Measurements from ENCODE around the gene EIF4A2.
A peak's percentile ranks its signal among the peaks of the same experiment; 100 is the strongest.
"Not testable (repeated sequence)": the region's sequence is repeated elsewhere in the genome, so short reads cannot be mapped to it uniquely, and the experiment has no call there.

The EIF4A2 gene

DNA sequence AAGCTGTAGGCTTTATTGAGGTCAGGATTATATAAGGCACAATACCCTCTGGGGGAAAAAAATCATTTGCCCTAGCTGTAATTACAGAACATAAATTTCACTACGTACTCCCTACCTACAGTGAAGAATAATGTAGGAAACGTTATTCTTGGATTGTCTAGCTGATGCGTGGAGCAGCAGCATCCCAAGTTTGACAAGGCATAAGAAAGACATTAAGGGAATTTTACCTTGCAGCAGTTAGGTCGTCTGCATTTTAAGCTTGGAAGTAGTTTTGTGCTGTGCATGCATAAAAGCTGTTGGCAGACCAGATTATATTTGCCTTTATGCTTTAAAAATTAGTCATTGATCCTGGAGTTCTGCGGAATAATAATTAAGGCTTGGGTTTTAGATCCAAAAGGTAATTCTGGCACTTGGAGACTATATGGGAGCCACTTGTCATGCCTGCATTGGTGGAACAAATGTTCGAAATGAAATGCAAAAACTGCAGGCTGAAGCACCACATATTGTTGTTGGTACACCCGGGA lies 2.2 kb downstream of the EIF4A2 start:
- no peak for DNase-seq

GRCh38 chr3:186786922-186787321 lies 3.5 kb downstream of the EIF4A2 start:
- no peak for DNase-seq

GRCh38 chr3:186787642-186788481 lies 4.5 kb downstream of the EIF4A2 start:
- no peak for DNase-seq

DNA sequence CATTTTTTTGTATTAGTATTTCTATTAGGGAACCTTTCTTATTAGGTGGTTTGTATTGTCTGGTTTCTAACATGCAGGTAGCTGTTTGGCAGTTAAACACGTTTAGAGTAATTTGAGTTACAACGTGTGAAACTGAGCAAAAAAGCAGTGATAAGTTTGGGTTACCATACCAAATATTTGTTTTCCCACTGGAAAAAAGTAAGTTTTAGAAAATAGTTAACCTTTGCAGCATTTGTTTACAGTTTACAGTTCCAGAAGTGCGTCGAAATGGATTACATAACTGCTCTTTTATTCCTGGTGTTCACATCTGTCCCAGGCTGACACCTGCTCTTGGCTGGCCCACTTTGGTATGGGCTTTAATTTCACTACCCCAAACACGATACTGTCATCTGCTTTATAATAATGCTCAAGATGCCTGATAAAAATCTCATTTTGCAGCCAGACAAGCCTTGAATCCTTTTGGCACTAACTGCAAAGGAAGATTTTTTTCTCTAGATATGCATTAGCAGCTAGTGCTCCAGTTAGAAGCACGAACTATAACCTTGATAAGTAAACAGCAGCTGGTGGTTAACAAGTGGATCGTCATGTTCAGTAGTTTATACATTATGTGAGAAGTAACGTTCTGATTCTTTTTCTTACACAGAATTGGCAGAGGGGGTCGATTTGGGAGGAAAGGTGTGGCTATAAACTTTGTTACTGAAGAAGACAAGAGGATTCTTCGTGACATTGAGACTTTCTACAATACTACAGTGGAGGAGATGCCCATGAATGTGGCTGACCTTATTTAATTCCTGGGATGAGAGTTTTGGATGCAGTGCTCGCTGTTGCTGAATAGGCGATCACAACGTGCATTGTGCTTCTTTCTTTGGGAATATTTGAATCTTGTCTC lies 5.3 kb downstream of the EIF4A2 start:
- DNase-seq: no peak

GRCh38 chr3:186789554-186790260 lies 6.3 kb downstream of the EIF4A2 start:
- no peak for DNase-seq

GRCh38 chr3:186790261-186790981 lies 7.0 kb downstream of the EIF4A2 start:
- DNase-seq: no peak

- DNase-seq: no peak
Observed at GRCh38 chr3:186798239-186798874, 15.0 kb downstream of the EIF4A2 start.

GRCh38 chr3:186800285-186800684 lies 16.9 kb downstream of the EIF4A2 start:
- DNase-seq: no peak

DNA sequence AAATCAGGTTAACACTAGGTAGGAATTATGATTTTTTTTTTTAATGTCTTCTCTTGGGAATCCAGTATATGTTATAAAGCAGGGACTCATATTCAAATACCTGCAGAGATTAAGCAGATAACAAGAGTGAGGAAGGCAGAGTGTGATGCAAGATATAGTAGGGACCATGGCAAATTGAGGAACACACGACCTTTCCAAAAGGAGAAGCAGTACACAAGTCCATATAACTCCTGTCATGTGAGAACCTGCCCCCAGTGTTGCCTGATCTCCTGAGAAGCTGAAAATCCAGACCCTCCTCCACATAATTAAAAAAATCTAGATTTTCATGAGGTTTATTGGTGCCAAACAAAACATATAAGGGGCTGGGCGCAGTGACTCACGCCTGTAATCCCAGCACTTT lies 19.3 kb downstream of the EIF4A2 start:
- DNase-seq: no peak

GRCh38 chr3:186803447-186803846 lies 20.1 kb downstream of the EIF4A2 start:
- not testable (repeated sequence) for DNase-seq

- DNase-seq: peak; percentile 43 to 49
Observed at GRCh38 chr3:186806089-186807055, 23.0 kb downstream of the EIF4A2 start, which contains the start of gene RFC4. Gene RFC4, minus strand, starts transcription at chr3:186806482. Its CDS starts 1,769 bp downstream, at chr3:186804713.

DNA sequence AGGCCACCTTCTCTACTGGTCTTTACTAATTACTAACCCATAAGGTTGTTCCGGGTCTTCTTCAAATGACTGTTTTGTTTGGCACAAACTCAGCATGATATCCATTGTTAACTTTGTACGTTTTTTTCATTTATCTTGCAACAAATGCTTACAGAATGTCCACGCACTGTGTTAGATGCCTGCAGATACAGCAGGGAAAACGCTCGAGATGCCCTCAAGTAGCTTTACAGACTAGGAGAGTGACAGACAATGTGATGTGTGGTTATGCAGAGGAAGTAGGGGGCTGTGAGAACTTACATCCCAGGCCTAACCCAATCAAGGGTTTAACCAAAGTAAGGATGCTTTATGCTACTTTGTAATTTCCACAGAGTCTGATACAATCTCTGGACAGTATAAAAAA lies 23.9 kb downstream of the EIF4A2 start:
- no peak for DNase-seq

- DNase-seq: no peak
Observed at GRCh38 chr3:186810336-186810996, 27.1 kb downstream of the EIF4A2 start.

GRCh38 chr3:186811313-186811712 lies 27.9 kb downstream of the EIF4A2 start:
- not testable (repeated sequence) for DNase-seq

DNA sequence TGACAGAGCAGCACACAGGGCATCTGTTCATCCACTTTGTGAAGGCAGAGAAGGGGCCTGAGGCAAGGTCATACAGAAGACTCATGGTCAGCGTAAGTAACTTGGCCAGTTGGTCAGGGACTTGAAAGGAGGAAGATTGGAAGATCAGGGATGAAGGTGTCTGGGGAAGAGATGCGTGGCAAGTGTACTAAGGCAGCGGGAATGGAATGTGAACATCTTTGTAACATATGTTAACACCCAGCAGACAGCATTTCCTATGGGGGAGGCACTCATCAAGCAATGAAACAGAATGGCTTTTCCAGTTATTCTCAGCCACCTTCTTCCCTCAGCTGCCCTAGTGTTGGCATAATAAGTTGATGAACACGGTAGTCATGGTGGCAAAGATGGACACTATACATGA lies 30.7 kb downstream of the EIF4A2 start:
- DNase-seq: no peak

- no peak for DNase-seq
Observed at GRCh38 chr3:186815435-186815834, 32.1 kb downstream of the EIF4A2 start.

GRCh38 chr3:186818516-186818915 lies 35.1 kb downstream of the EIF4A2 start:
- no peak for DNase-seq

- no peak for DNase-seq
Observed at GRCh38 chr3:186818956-186819355, 35.6 kb downstream of the EIF4A2 start.

All from bone marrow (tissue), 2 donors.